Colonic mucosa (tissue), 4 donors: ENCODE data around the gene JAKMIP1. TPM values are rescaled to one million over a fixed set of nuclear protein-coding genes. Genes with fewer than 3 reads are reported as not detected.

ENCODE experiments used
- DNase-seq: peaks from one replicate; pipeline ENCODE4 v3.0.0-alpha.2; 2020
- H3K27ac ChIP-seq: fragments of 200-600 bp; one replicate; pipeline ENCODE4 v1.8.0; 2021
- H3K27me3 ChIP-seq: fragments of 200-600 bp; one replicate; pipeline ENCODE4 v1.8.0; 2021
- H3K36me3 ChIP-seq: fragments of 200-600 bp; one replicate; pipeline ENCODE4 v1.8.0; 2021
- H3K4me1 ChIP-seq: fragments of 200-600 bp; one replicate; pipeline ENCODE4 v1.8.0; 2021; ENCODE audit warnings: mild to moderate bottlenecking
- H3K4me3 ChIP-seq: fragments of 200-600 bp; one replicate; pipeline ENCODE4 v1.8.0; 2021
- H3K9ac ChIP-seq, 2 donors: one replicate each; pipeline ENCODE4 v1.7.0; 2013; ENCODE audit warnings: control low read depth in 2 of 2, low read depth in 2 of 2, low read length in 2 of 2
- H3K9me3 ChIP-seq: fragments of 200-600 bp; one replicate; pipeline ENCODE4 v1.8.0; 2021
- CTCF ChIP-seq: fragments of 200-600 bp; IDR thresholded peaks from one replicate; pipeline ENCODE4 v1.8.0; 2022; ENCODE audit warnings: antibody characterized with exemption, mild to moderate bottlenecking
- intact Hi-C: fragments of 100-400 bp; cut with DNase I; formaldehyde crosslinking; loops from one replicate; pipeline ENCODE4 v1.14.1; 2022
- total RNA-seq, 2 donors: library from RNA; stranded (reverse); fragmentation: NEBNext Ultra II Directional in 1 of 2; extraction: Animal tissue kit (Norgen Biotek cat#: 25700) in 1 of 2; gene quantifications; one replicate each; pipeline ENCODE4 v1.2.1, GENCODE V29; 2021
- donor health status: healthy.
- donor health status: DM: no; HTN: no; CAD: no.
- donor health status: DM: no; HTN: no; CAD: no.

The JAKMIP1 gene
- total RNA-seq, 2 donors from 2014 or later: 0.19 to 0.42 TPM

GRCh38 chr4:6012200-6012599, 188.1 kb downstream of the JAKMIP1 start:
- intact Hi-C loops: no loop called here

GRCh38 chr4:6011686-6012085, 188.7 kb downstream of the JAKMIP1 start:
- H3K36me3 ChIP-seq: no peaks in the 10 kb centered on the region
- H3K9me3 ChIP-seq: no peaks in the 10 kb centered on the region
- no peaks in the 10 kb centered on the region for H3K4me1 ChIP-seq
- intact Hi-C loops: no loop called here
- H3K9ac ChIP-seq: no peak overlapping the region
- H3K27ac ChIP-seq: no peak overlapping the region
- no peak for DNase-seq
- no peak for TF ChIP-seq CTCF
- H3K27me3 ChIP-seq: no peaks in the 10 kb centered on the region
- no peak overlapping the region for H3K4me3 ChIP-seq

More at GRCh38 chr4:6012200-6012599, 188.1 kb downstream of the JAKMIP1 start:
- Histone ChIP-seq H3K9ac (no peak overlapping the region), H3K36me3 (no peaks in the 10 kb centered on the region), H3K27ac (no peak overlapping the region), H3K27me3 (no peaks in the 10 kb centered on the region), H3K4me3 (no peak overlapping the region), H3K9me3 (no peaks in the 10 kb centered on the region), H3K4me1 (no peaks in the 10 kb centered on the region)
- DNase-seq: no peak
- TF ChIP-seq CTCF: no peak

- H3K36me3 ChIP-seq: no peaks in the 10 kb centered on the region
- H3K4me1 ChIP-seq: no peaks in the 10 kb centered on the region
- no peaks in the 10 kb centered on the region for H3K27me3 ChIP-seq
- intact Hi-C loops: no loop called here
- H3K27ac ChIP-seq: no peak overlapping the region
- no peak for DNase-seq
- no peak for TF ChIP-seq CTCF
- H3K9me3 ChIP-seq: no peaks in the 10 kb centered on the region
- no peak overlapping the region for H3K9ac ChIP-seq
- H3K4me3 ChIP-seq: no peak overlapping the region
Measured at GRCh38 chr4:6011271-6011671, 189.1 kb downstream of the JAKMIP1 start.

GRCh38 chr4:6010789-6011188, 189.6 kb downstream of the JAKMIP1 start:
- no peak overlapping the region for H3K4me3 ChIP-seq
- no peaks in the 10 kb centered on the region for H3K4me1 ChIP-seq
- intact Hi-C loops: no loop called here
- no peak overlapping the region for H3K9ac ChIP-seq
- H3K27ac ChIP-seq: no peak overlapping the region
- no peaks in the 10 kb centered on the region for H3K36me3 ChIP-seq
- no peaks in the 10 kb centered on the region for H3K9me3 ChIP-seq
- no peak for DNase-seq
- no peaks in the 10 kb centered on the region for H3K27me3 ChIP-seq
- TF ChIP-seq CTCF: no peak

GRCh38 chr4:6009452-6009851, 190.9 kb downstream of the JAKMIP1 start:
- Histone ChIP-seq H3K4me1 (no peaks in the 10 kb centered on the region), H3K4me3 (no peak overlapping the region), H3K36me3 (no peaks in the 10 kb centered on the region), H3K9me3 (no peaks in the 10 kb centered on the region), H3K27ac (no peak overlapping the region), H3K27me3 (no peaks in the 10 kb centered on the region), H3K9ac (no peak overlapping the region)
- intact Hi-C loops: loop anchor here (10.0 kb wide), 1 partner anchor 75 kb away; no protein-coding TSS in a partner anchor
- TF ChIP-seq CTCF: no peak
- no peak for DNase-seq
